Parathyroid adenoma (tissue), 2 donors: Measurements from ENCODE around the gene COG6.

Experiments used
- H2AFZ ChIP-seq: fragments of 300-600 bp; sonication (generic); one replicate; pipeline ENCODE4 v1.7.0; 2017; ENCODE audit warnings: antibody characterized with exemption, mild to moderate bottlenecking
- H3K27ac ChIP-seq: fragments of 300-600 bp; sonication (generic); one replicate; pipeline ENCODE4 v1.7.0; 2017
- H3K27me3 ChIP-seq: fragments of 300-600 bp; sonication (generic); one replicate; pipeline ENCODE4 v1.7.0; 2017; ENCODE audit warnings: low read length; ENCODE audit not compliant: control insufficient read depth, insufficient read depth
- H3K36me3 ChIP-seq: fragments of 300-600 bp; sonication (generic); one replicate; pipeline ENCODE4 v1.7.0; 2017; ENCODE audit warnings: low read length; ENCODE audit not compliant: control insufficient read depth, insufficient read depth
- H3K4me1 ChIP-seq: fragments of 300-600 bp; sonication (generic); one replicate; pipeline ENCODE4 v1.7.0; 2017; ENCODE audit warnings: control low read depth
- H3K4me2 ChIP-seq: fragments of 300-600 bp; sonication (generic); one replicate; pipeline ENCODE4 v1.7.0; 2017; ENCODE audit warnings: low read length
- H3K4me3 ChIP-seq: fragments of 300-600 bp; sonication (generic); one replicate; pipeline ENCODE4 v1.7.0; 2017; ENCODE audit warnings: low read depth, low read length
- H3K79me2 ChIP-seq: fragments of 300-600 bp; sonication (generic); one replicate; pipeline ENCODE4 v1.7.0; 2017; ENCODE audit warnings: control low read depth
- H3K9ac ChIP-seq: fragments of 300-600 bp; sonication (generic); one replicate; pipeline ENCODE4 v1.7.0; 2017; ENCODE audit warnings: mild to moderate bottlenecking
- H3K9me3 ChIP-seq: fragments of 300-600 bp; sonication (generic); one replicate; pipeline ENCODE4 v1.7.0; 2017; ENCODE audit warnings: low read length; ENCODE audit not compliant: control insufficient read depth
- CTCF ChIP-seq: fragments of 300-600 bp; sonication (generic); IDR thresholded peaks from one replicate; pipeline ENCODE4 v1.7.0; 2017; ENCODE audit warnings: antibody characterized with exemption, mild to moderate bottlenecking
- donor health status: primary hyperparathyroidism.

COG6 gene

GRCh38 chr13:39692660-39693438 is 37.4 kb downstream of the COG6 start:
- Histone ChIP-seq H3K36me3 (no peaks in the 10 kb centered on the region), H3K27ac (no peak overlapping the region), H3K9ac (no peak overlapping the region)

GRCh38 chr13:39699274-39699673 is 43.8 kb downstream of the COG6 start:
- Histone ChIP-seq H3K27me3 (no peaks in the 10 kb centered on the region), H2AFZ (no peak overlapping the region), H3K9ac (no peak overlapping the region), H3K4me3 (no peak overlapping the region), H3K4me2 (no peak overlapping the region), H3K4me1 (no peaks in the 10 kb centered on the region), H3K27ac (no peak overlapping the region), H3K36me3 (no peaks in the 10 kb centered on the region), H3K9me3 (no peaks in the 10 kb centered on the region), H3K79me2 (no peaks in the 10 kb centered on the region)
- TF ChIP-seq CTCF = no peak

More at GRCh38 chr13:39692660-39693438, 37.4 kb downstream of the COG6 start:
- H3K4me2 ChIP-seq = no peak overlapping the region
- no peak overlapping the region for H3K4me3 ChIP-seq
- no peak for TF ChIP-seq CTCF
- H3K79me2 ChIP-seq = no peaks in the 10 kb centered on the region
- no peak overlapping the region for H2AFZ ChIP-seq
- H3K9me3 ChIP-seq = no peaks in the 10 kb centered on the region
- no peaks in the 10 kb centered on the region for H3K4me1 ChIP-seq
- no peaks in the 10 kb centered on the region for H3K27me3 ChIP-seq

- no peaks in the 10 kb centered on the region for H3K36me3 ChIP-seq
- no peaks in the 10 kb centered on the region for H3K9me3 ChIP-seq
- no peaks in the 10 kb centered on the region for H3K79me2 ChIP-seq
- H3K4me1 ChIP-seq = no peaks in the 10 kb centered on the region
- H3K4me3 ChIP-seq = no peak overlapping the region
- no peak for TF ChIP-seq CTCF
- no peak overlapping the region for H2AFZ ChIP-seq
- no peak overlapping the region for H3K27ac ChIP-seq
- H3K9ac ChIP-seq = no peak overlapping the region
- H3K4me2 ChIP-seq = no peak overlapping the region
- H3K27me3 ChIP-seq = no peaks in the 10 kb centered on the region
Observed at GRCh38 chr13:39712626-39713025, 57.2 kb downstream of the COG6 start.

- Histone ChIP-seq H3K27ac (no peak overlapping the region), H3K4me3 (no peak overlapping the region), H3K27me3 (no peaks in the 10 kb centered on the region), H3K9me3 (no peaks in the 10 kb centered on the region), H3K4me2 (no peak overlapping the region), H3K9ac (no peak overlapping the region), H3K79me2 (no peaks in the 10 kb centered on the region), H2AFZ (no peak overlapping the region), H3K36me3 (no peaks in the 10 kb centered on the region), H3K4me1 (no peaks in the 10 kb centered on the region)
- no peak for TF ChIP-seq CTCF
Observed at GRCh38 chr13:39729156-39729555, 73.7 kb downstream of the COG6 start.

GRCh38 chr13:39734952-39735351 is 79.5 kb downstream of the COG6 start:
- Histone ChIP-seq H3K27me3 (no peaks in the 10 kb centered on the region), H2AFZ (no peak overlapping the region), H3K4me3 (no peak overlapping the region), H3K79me2 (no peaks in the 10 kb centered on the region), H3K4me2 (no peak overlapping the region), H3K4me1 (no peaks in the 10 kb centered on the region), H3K36me3 (no peaks in the 10 kb centered on the region), H3K9me3 (no peaks in the 10 kb centered on the region), H3K27ac (no peak overlapping the region), H3K9ac (no peak overlapping the region)
- no peak for TF ChIP-seq CTCF
